Measurements from ENCODE around the gene NTM. TPM values are rescaled to one million over a fixed set of nuclear protein-coding genes. Genes with fewer than 3 reads are reported as not detected.

The NTM gene
- total RNA-seq, 1 experiment from 2014 or later = 9.9 TPM

DNA sequence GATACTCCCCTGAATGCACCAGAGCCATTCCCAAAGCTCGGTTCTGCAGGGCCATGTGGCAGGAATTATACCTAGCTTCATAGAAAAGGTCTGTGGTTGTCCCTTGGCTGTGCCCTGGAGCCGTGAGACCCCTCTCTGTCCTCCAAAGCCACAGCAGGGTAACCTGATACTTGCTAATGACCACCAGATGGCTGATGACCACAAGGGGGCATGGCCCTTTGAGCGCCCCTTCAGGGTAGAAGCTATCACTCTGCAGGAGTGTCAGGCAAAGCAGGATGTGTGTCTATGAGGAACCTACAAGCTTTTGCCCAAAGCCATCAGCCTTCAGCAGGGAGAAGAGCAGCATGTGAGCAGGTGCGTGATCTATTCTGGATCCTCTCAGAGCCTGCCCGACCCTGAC is 95.3 kb downstream of the NTM start:
- H3K14ac ChIP-seq (ENCODE audit: insufficient read depth, low read length) = no peak overlapping the region
- H3K23ac ChIP-seq (ENCODE audit: insufficient read length, low read depth, low read length) = no peak overlapping the region
- no peaks in the 10 kb centered on the region for H3K36me3 Mint-ChIP-seq (ENCODE audit: insufficient read depth in 1 of 3, low read depth in 3 of 3)
- no peak overlapping the region for H2BK120ac ChIP-seq (ENCODE audit: low read depth, low read length, poor library complexity, severe bottlenecking)
- H3K4me2 ChIP-seq (ENCODE audit: insufficient read depth, insufficient read length, low read length) = no peak overlapping the region
- H3K27ac Mint-ChIP-seq = peak overlapping the region in 1 of 3 experiments; percentile 25; a peak in 2 of 7 replicates
- H3K18ac ChIP-seq (ENCODE audit: insufficient read length, low read depth, low read length) = no peak overlapping the region
- peaks cover 27 to 36% of the 10 kb centered on the region in 2 experiments for H3K4me1 Mint-ChIP-seq
- no peak overlapping the region for H3K9ac ChIP-seq (ENCODE audit: extremely low read depth, insufficient read length, low read length)
- H2BK12ac ChIP-seq (ENCODE audit: insufficient read length, low read depth, low read length) = no peak overlapping the region
- H2AK5ac ChIP-seq (ENCODE audit: insufficient read length, low read length) = no peak overlapping the region
- H2AFZ ChIP-seq (ENCODE audit: low read length) = no peak overlapping the region
- H3K79me2 ChIP-seq (ENCODE audit: insufficient read depth, low read length) = no peaks in the 10 kb centered on the region
- no peaks in the 10 kb centered on the region for H3K27me3 ChIP-seq (ENCODE audit: insufficient read depth, low read length)
- H3K23me2 ChIP-seq (ENCODE audit: insufficient read length, low read depth, low read length, poor library complexity, severe bottlenecking) = no peaks in the 10 kb centered on the region
- no CpG with 5 or more reads among the region's 5 CpGs for WGBS (ENCODE audit: extremely low coverage, insufficient read length, low lambda C conversion rate)
- no peak overlapping the region for H4K8ac ChIP-seq (replicated peaks; ENCODE audit: insufficient read length, low read depth, low read length)
- no peak overlapping the region for H2BK5ac ChIP-seq (ENCODE audit: insufficient read length, low read length)
- H3K27ac ChIP-seq (ENCODE audit: insufficient read length, low read depth, low read length) = no peak overlapping the region
- no peaks in the 10 kb centered on the region for H3K79me1 ChIP-seq (ENCODE audit: insufficient read depth, low read depth, low read length, poor library complexity, severe bottlenecking)
- H3K4ac ChIP-seq (ENCODE audit: low read depth, low read length) = no peak overlapping the region
- H4K20me1 ChIP-seq (ENCODE audit: control insufficient read depth, insufficient read depth, insufficient read length) = no peaks in the 10 kb centered on the region
- H3K9me3 Mint-ChIP-seq = no peaks in the 10 kb centered on the region; a peak in 1 of 5 replicates
- H3K4me1 ChIP-seq (ENCODE audit: insufficient read depth, low read length) = 0 out of 2 replicates have a peak, but pooled peaks cover 3% of the 10 kb centered on the region
- H3K4me3 Mint-ChIP-seq = no peak overlapping the region
- H3K27me3 Mint-ChIP-seq (ENCODE audit: low read depth) = no peaks in the 10 kb centered on the region; the same call in 1 of the 2 replicates
- peak; percentile 90 for DNase-seq
- H2BK20ac ChIP-seq (ENCODE audit: low read depth, low read length, poor library complexity, severe bottlenecking) = no peak overlapping the region
- no peak overlapping the region for H4K5ac ChIP-seq (ENCODE audit: insufficient read length, low read depth, low read length)
- no peak overlapping the region for H4K91ac ChIP-seq (ENCODE audit: insufficient read length, low read depth, low read length)
- no peak overlapping the region for H3T11ph ChIP-seq (ENCODE audit: low read length)
- H2BK15ac ChIP-seq (ENCODE audit: low read depth, low read length) = no peak overlapping the region
- no peak overlapping the region for H3K56ac ChIP-seq (ENCODE audit: insufficient read length, low read depth, low read length)
- no peaks in the 10 kb centered on the region for H3K9me3 ChIP-seq (ENCODE audit: control insufficient read depth, low read depth, low read length)
- TF ChIP-seq, protein P1, sequence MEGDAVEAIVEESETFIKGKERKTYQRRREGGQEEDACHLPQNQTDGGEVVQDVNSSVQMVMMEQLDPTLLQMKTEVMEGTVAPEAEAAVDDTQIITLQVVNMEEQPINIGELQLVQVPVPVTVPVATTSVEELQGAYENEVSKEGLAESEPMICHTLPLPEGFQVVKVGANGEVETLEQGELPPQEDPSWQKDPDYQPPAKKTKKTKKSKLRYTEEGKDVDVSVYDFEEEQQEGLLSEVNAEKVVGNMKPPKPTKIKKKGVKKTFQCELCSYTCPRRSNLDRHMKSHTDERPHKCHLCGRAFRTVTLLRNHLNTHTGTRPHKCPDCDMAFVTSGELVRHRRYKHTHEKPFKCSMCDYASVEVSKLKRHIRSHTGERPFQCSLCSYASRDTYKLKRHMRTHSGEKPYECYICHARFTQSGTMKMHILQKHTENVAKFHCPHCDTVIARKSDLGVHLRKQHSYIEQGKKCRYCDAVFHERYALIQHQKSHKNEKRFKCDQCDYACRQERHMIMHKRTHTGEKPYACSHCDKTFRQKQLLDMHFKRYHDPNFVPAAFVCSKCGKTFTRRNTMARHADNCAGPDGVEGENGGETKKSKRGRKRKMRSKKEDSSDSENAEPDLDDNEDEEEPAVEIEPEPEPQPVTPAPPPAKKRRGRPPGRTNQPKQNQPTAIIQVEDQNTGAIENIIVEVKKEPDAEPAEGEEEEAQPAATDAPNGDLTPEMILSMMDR (conservative IDR thresholded peaks at IDR 0.05) = peak; percentile 81
